NCI-H774 (cell line): Measurements from ENCODE around the gene PNMA3.
"Not testable (repeated sequence)": the region's sequence is repeated elsewhere in the genome, so short reads cannot be mapped to it uniquely, and the experiment has no call there.

Source experiments
- DNase-seq: peaks from one replicate; lab custom pipeline; 2025; lab: John Stamatoyannopoulos, UW

PNMA3 gene, protein sequence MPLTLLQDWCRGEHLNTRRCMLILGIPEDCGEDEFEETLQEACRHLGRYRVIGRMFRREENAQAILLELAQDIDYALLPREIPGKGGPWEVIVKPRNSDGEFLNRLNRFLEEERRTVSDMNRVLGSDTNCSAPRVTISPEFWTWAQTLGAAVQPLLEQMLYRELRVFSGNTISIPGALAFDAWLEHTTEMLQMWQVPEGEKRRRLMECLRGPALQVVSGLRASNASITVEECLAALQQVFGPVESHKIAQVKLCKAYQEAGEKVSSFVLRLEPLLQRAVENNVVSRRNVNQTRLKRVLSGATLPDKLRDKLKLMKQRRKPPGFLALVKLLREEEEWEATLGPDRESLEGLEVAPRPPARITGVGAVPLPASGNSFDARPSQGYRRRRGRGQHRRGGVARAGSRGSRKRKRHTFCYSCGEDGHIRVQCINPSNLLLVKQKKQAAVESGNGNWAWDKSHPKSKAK

DNA sequence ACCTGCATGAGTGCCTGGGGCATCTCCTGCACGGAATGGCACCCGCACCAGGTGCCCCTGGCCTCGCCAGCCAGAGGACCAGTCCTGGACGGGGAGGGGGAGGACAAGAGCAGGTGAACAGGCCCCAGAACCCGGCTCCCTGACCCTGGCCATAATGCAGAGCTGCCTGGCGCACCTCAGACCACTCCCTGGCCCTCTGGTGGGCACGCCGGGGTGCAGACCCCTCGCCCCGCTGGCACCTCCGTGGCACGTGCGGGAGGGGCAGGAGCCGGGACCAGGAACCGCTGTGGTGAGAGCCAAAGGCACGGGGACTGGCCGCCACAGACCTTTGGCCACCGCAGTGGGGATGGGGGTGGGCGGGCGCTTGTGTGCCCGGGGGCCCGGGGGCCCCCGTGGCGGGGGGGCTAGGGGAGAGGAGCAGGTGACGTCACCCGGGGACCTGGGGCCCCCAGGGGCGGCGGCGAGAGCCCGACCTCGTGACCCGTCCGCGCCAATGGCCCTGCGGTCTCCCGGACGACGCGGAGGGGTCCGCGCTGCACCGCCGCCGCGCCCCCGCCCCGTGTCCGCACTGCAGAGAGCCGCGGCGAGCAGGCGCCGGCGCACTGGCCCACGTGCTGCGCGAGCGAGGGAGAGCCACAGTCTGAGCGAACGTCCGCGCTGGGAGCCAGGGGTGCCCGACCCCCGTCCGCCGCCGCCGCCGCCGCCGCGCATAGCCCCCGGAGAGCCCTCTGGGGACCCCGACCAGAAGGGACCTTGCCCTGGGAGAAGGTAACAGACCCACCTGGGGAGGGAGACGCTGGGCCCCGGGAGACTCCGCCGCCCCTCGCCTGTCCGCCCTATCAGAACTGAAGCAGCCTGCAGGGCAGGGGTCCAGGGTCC, at the start of gene PNMA3:
TSS of gene PNMA3 (plus strand) at position 600 of the 879 bp plus-strand sequence. CDS start 586 bp downstream, outside the sequence.
- no peak for DNase-seq

DNA sequence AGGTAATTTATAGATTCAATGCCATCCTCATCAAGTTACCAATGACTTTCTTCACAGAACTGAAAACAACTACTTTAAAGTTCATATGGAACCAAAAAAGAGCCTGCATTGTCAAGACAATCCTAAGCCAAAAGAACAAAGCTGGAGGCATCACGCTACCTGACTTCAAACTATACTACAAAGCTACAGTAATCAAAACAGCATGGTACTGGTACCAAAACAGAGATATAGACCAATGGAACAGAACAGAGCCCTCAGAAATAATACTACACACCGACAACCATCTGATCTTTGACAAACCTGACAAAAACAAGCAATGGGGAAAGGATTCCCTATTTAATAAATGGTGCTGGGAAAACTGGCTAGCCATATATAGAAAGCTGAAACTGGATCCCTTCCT, 39.1 kb upstream of the PNMA3 start:
- DNase-seq = not testable (repeated sequence)

DNA sequence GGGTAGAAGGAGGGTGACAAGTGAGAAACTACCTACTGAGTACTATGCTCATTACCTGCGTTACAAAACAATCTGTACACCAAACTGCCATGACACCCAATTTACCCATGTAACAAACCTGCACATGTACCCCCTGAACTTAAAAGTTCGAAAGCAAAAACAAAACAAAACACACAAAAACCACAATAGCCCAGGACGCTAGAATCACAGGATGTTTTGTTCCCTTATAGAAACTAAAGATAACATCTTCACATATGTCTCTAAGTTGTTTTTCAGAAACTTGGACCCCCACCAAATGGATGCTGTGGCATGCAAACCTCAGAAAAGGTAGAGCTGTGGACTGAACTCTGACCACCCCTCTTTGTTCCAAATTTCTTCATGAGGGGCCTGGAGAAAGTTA, 37.1 kb upstream of the PNMA3 start:
- no peak for DNase-seq

DNA sequence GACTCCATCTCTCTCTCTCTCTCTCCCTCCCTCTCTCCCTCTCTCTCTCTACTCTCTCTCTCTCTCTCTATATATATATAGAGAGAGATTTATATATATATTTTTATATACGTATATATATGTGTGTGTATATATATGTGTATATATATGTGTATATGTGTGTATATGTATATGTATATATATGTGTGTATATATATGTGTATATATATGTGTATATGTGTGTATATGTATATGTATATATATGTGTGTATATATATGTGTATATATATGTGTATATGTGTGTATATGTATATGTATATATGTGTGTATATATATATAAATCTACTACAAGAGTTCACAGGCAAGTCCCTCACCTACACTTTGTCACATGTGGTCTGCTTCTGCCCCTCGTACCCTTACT, 29.8 kb upstream of the PNMA3 start:
- not testable (repeated sequence) for DNase-seq

DNA sequence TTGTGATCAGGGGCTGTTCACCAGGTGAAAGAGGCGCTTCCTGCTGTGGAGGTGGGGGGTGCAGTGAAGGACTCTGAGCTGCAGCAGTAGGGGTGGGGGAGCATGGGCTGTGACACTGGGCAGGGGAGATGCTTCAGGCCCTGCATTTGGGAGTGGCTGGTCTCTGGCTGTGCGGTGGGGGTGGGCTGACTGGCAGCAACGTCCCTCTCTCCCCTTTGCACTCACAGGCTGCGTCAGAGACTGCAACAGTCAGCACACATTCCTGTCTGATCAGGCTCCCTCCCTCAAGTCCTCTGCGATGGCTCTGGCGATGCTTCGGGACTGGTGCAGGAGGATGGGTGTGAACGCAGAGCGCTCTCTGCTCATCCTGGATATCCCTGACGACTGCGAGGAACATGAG, 27.8 kb upstream of the PNMA3 start:
- DNase-seq = not testable (repeated sequence)

DNA sequence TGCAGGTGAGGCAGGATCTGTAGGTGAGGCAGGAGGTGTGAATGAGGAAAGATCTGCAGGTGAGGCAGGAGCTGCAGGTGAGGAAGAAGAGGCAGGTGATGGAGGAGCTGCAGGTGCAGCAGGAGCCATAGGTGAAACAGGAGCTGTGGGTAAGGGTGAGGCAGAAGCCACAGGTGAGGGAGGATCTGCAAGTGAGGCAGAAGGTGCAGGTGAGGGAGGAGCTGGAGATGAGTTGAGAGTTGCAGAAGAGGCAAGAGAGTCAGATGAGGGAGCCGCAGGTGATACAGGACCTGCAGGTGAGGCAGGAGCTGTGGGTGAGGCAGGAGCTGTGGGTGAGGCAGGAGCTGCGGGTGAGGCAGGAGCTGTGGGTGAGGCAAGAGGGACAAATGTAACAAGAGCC, 27.1 kb upstream of the PNMA3 start:
- no peak for DNase-seq

DNA sequence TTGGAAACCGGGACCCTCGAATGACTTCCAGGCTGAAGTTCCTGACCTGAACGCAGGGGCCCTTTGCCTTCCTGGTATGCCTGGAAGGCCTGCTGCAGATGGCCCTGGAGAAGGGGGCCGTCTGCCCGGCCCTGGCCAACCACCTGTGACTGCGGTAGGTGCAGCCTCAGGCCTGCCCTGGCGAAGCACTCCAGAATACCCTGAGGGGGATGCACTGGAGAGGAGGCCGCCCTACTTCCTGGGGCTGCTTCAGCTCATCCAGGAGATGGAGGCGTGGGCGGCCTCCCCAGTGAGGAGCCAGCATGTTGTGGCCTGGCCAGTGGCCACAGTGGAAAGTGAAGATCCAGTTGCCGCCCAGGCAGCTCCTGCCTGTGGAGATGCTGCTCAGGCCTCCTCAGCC, 26.4 kb upstream of the PNMA3 start:
- no peak for DNase-seq

DNA sequence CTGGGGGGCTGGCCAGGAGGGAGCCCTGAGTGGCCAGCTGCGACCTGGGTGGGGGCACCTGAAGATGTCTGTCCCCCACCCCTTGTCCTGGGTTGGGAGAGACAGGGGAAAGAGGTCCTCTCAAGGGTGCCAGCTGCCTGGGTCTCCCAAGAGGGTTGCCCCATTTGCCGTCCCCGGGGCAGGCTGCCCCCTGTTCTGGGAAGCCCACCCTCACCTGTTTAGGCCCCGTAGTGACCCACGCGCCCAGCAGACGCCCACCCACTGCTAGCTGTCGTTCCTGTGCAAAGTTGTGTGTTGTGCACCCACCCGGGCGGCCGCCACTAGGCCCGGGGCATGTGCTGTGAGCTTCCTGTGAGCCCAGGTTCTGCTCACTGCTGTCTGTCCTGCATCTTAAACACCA, 25.5 kb upstream of the PNMA3 start:
- no peak for DNase-seq

DNA sequence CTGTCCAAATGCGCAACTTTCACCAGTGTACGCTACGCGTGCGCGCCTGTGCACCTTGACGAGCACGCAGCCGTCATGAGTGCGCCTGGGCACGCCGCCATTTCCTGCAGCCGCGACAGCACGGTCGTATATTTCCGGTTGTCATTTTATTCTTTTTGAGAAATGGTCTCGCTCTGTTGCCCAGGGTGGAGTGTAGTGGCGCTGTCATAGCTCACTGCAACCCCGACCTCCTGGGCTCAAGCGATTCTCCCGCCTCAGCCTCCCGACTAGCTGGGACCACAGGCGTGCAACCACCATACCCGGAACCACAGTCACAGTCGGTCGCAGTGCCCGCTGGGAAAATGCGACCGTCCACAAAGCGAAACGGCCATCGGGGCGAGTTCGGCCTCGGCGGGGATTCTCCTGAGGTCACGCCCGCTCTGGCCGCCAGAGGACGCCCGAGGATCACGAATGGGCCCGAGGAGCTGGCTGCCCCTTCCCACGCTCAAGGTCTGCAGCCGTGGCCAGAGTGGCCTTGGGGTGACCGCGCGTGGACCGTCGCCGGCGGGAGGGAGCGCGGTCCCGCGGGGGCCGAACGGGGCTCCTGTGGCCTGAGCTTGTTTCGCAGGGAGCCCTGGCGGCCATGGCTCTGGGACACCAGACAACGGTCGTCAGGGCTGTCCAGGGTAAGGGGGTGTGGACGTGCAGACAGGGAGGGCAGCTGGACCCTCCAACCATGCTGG, 23.7 kb upstream of the PNMA3 start:
- DNase-seq = peak; percentile 70

DNA sequence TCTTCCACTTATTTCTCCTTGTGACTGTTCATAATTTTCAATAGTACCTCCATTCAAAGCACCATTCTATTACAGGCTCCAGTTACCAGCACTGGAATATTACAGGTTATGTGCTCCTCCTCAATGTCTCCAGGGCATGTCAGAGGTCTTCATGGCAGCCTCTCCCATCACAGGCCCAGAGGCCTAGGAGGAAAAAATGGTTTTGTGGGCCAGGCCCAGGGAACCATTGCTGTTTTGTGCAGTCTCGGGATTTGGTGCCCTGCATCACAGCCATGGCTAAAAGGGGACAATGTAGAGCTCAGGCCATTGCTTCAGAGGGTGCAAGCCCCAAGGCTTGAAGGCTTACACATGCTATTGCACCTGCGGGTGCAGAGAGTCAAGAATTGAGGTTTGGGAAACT, 7.2 kb upstream of the PNMA3 start:
- no peak for DNase-seq

DNA sequence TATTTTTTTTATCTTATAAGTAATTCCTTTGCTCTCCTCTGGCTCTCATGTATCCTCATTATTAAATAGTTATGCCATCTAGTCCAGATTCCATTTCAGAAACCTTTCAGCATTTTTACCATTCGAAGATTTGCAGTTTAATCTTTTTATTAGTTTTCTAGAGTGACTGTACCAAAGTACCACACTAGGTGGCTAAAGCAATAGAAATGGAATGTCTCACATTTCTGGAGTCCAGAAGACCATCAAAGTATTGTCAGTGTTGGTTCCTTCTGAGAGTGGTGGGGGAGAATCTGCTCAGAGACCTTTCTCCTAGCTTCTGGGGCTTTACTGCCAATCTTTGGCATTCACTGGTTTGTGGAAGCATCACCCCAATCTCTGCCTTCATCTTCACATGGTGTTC, 3.7 kb upstream of the PNMA3 start:
- no peak for DNase-seq

DNA sequence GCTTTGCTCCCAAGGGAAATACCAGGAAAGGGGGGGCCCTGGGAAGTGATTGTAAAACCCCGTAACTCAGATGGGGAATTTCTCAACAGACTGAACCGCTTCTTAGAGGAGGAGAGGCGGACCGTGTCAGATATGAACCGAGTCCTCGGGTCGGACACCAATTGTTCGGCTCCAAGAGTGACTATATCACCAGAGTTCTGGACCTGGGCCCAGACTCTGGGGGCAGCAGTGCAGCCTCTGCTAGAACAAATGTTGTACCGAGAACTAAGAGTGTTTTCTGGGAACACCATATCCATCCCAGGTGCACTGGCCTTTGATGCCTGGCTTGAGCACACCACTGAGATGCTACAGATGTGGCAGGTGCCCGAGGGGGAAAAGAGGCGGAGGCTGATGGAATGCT, 1.0 kb downstream of the PNMA3 start:
- DNase-seq = no peak

DNA sequence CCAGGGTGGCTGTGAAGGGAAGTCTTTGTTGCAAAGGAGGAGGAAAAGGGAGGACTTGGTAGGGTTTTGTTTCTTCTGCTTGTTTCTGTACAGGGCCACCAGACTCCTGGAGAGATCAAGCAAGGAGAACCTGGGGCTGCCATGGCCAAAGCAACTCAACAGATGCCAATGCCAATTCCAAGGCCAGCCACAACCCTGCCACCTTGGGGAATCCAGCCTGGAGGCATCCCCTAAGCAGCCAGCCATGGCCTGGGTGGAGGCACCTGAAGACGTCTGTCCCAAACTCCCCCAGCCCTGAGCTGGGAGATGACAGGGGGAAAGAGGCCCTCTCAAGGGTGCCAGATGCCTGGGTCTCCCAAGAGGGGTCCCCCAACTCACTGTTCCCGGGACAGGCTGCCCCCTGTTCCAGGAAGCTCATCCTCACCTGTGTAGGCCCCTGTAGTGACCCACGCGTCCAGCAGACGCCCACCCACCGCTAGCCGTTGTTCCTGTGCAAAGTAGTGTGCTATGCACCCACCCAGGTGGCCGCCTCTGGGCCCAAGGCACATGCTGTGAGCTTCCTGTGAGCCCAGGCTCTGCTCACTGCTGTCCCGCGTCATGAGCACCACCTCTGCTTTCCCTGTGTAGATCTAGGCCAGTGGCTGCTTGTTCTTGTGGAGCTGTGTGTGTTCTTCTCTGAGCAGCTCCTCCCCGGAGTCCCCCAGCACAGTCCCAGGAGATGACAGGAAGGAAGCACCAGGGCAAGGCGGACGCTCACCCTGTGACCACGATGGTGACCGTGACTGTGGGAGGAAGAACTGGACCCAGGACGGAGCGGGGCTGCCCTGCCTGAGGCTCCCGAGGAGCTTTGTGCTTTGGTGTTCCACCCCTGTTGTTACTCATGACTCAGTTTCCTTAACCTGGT, 3.2 kb downstream of the PNMA3 start:
- DNase-seq = no peak

DNA sequence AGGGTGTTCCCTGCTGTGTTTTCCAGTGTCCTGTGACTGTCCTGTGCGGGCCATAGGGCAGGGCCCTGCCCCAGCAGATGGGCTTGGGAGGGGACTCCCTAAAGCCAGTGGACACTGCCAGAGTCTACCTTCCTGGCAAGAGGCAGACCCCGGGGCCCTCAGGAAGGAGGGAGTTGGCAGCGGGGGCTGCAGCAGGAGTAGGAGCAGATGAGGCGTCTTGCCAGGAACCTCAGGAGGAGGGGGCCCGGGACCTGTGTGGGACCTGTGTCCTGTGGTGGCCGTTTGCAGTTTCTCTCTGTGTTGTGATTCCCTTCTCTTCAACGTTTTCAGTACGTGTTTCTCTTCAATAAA, 3.8 kb downstream of the PNMA3 start:
- no peak for DNase-seq

DNA sequence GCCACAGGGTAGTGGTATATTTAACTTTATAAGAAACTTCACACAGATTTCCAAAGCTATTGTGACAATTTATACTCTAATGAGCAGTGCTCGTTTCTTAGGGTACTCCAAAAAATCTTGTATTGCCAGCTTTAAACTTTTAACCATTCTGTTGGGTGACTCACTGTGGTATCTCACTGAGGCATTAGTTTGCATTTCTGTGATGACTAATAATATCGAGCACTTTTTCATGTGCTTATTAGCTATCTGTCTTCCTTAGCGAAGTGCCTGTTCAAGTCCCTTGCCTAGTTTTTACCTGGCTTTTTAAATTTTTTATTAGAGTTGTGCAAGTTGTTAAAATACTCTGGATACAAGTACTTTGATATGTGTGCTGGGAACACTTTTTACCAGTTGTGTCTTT, 5.5 kb downstream of the PNMA3 start:
- DNase-seq = no peak

DNA sequence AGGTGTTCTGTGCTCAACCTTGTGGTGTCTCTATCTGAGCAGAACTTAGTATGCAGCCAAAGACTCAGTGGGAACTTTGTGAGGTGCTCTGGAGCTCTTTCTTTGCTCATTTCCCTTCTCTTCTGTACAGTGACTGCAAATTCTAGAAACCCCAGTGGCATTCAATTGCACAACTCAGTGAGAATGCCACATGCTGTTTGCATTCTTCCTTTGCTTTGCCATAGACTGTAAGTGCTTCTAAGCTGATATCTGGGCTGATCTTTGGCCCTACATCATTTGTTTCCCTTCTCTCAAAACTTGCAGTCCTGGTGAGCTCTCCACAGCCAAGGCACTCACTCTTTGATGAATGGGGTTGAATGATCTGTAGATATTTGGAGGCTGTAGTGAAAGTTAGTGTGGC, 7.0 kb downstream of the PNMA3 start:
- no peak for DNase-seq

DNA sequence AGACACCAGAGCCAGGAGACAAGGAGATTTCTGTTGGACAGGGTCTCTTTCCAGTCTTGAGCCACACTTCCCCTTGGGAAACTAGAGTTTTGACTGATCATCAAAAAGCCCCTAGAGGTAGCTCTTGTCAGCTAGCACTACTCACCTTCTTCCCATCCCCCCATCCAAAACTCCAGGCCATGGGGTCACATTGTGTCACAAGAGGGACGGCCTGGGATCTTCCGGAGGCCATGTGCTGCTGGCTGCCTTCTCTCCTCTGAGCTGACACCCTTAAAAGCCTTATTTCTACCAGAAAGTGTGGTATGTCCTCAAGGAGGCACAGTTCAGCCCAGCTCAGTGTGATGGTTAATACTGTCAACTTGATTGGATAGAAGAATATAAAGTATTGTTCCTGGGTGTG, 7.8 kb downstream of the PNMA3 start:
- no peak for DNase-seq

DNA sequence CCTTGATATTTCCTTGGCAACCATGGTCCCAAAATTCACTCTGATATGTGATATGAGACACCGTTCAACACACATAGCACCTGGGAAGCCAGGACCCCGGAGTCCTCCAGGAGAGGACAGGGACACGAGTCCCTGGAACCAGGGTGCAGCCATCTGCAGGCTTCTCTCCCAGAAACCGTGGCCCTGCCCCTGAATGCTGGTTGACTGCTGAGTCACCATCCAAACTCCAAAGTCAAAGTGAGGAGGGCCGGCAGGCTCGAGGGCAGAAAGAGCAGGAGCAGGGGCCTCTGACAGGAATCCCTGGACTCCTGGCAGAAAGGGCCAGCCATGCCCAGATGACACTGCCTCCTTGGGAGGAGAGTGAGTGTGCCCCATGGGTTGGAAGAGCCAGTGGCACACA, 9.1 kb downstream of the PNMA3 start:
- no peak for DNase-seq

DNA sequence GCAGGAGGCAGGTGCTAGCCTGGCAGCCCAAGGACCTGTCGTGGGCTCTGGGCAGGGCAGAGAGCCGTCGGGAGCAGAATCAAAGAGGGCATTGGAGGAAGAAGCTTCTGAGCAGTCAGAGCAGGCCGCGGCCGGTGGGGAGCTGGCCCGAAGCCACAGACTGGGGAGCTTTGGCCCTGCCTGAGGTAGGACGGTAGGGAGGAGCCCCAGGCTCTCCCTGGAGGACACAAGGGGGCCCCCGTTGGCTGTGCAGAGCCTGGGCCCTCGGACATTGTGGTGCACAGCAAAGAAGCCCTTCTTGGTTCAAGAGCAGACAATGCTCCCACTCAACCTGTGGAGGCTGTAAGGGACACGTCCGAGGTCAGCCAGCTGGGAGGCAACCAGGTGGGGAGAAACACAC, 10.1 kb downstream of the PNMA3 start:
- not testable (repeated sequence) for DNase-seq

DNA sequence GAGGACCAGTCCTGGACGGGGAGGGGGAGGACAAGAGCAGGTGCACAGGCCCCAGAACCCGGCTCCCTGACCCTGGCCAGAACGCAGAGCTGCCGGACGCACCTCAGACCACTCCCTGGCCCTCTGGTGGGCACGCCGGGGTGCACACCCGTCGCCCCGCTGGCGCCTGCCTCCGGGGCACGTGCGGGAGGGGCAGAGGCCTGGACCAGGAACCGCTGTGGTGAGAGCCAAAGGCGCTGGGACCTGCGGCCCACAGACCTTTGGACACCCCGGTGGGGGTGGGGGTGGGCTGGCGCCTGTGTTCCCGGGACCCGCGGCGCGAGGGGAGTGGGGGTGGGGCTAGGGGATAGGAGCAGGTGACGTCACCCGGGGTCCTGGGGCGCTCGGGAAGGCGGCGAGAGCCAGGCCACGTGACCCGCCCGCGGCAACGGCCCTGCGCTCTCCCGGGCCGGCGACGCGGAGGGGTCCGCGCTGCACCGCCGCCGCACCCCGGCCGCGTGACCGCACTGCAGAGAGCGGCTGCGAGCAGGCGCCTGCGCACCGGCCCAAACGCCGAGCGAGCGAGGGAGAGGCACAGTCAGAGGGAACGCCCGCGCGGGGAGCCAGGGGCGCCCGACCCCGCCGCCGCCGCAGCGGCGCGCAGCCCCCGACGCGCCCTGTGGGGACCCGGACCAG, 15.8 kb downstream of the PNMA3 start, which contains the start of gene PNMA6A:
TSS of gene PNMA6A (plus strand) at position 546 of the 675 bp plus-strand sequence. CDS start 609 bp downstream, outside the sequence.
- not testable (repeated sequence) for DNase-seq

DNA sequence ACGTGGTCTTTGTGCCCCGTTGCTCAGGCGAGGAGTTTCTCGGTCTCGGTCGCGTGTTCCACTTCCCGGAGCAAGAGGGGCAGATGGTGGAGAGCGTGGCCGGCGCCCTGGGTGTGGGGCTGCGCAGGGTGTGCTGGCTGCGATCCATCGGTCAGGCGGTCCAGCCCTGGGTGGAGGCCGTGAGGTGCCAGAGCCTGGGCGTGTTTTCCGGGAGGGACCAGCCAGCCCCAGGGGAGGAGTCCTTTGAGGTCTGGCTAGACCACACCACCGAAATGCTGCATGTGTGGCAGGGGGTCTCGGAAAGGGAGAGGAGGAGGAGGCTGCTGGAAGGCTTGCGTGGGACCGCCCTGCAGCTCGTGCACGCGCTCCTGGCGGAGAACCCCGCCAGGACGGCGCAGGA, 17.1 kb downstream of the PNMA3 start:
- not testable (repeated sequence) for DNase-seq
